ENCODE data around the gene LSM3. TPM values are rescaled to one million over a fixed set of nuclear protein-coding genes. Genes with fewer than 3 reads are reported as not detected.

LSM3 gene
- total and polyA plus RNA-seq, 4 donors = 6.4 to 10.3 (median 9.9) TPM

DNA sequence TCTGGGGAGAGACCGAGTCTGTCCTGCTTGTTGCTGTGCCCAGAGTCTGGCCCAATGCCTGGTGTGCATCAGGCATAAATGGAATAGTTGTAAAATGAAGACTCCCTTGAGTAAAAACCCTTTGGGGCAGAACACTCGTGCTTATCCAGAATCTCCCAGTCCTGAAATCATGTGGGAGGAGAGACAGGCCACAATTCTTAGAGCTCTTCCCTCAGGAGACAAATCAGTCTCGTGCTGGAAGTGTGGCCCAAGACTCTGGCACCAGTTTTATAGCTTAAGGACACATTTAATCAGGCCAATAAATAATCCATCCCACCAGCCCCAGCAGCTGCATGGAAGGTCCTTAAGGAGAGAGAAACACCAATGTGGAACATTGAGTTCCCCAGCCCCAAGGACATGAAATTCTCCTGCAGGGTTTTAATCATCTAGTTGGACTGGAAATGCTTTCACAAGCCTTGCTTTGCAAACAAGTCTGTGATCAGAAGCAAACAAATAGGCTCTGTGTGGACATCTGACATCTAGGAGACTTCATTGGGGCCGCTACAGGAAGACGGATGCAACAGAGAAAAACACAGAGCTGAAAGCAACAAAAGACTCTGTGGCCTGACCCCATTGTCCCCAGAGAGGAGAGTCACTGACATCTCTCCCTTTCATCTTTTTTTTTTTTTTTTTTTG, 70.4 kb downstream of the LSM3 start:
- WGBS, 2 donors = 59 to 82% methylated on average over 5 of the region's 5 CpGs
- H3K27me3 ChIP-seq (ENCODE audit: control insufficient read depth in 3 of 3, insufficient read depth in 3 of 3, low read length in 2 of 3) = no peaks in the 10 kb centered on the region
- H3K9ac ChIP-seq (ENCODE audit: insufficient read depth in 1 of 2, low read length in 2 of 2) = no peak overlapping the region
- no peak for DNase-seq
- peaks cover 0 to 5% (median 3%) of the 10 kb centered on the region in 5 donors for H3K4me1 ChIP-seq (ENCODE audit: control insufficient read depth in 5 of 5, insufficient read depth in 5 of 5, low read length in 5 of 5)
- no peak overlapping the region for H3K4me3 ChIP-seq
- no peak for ATAC-seq (ENCODE audit: insufficient read depth, low FRiP score)
- no peaks in the 10 kb centered on the region for H3K9me3 ChIP-seq (ENCODE audit: control insufficient read depth in 4 of 4, insufficient read depth in 3 of 4, low read length in 3 of 4)
- no peaks in the 10 kb centered on the region for H3K36me3 ChIP-seq (ENCODE audit: control insufficient read depth in 4 of 4, insufficient read depth in 4 of 4, low read length in 4 of 4)
- TF ChIP-seq, protein P1, sequence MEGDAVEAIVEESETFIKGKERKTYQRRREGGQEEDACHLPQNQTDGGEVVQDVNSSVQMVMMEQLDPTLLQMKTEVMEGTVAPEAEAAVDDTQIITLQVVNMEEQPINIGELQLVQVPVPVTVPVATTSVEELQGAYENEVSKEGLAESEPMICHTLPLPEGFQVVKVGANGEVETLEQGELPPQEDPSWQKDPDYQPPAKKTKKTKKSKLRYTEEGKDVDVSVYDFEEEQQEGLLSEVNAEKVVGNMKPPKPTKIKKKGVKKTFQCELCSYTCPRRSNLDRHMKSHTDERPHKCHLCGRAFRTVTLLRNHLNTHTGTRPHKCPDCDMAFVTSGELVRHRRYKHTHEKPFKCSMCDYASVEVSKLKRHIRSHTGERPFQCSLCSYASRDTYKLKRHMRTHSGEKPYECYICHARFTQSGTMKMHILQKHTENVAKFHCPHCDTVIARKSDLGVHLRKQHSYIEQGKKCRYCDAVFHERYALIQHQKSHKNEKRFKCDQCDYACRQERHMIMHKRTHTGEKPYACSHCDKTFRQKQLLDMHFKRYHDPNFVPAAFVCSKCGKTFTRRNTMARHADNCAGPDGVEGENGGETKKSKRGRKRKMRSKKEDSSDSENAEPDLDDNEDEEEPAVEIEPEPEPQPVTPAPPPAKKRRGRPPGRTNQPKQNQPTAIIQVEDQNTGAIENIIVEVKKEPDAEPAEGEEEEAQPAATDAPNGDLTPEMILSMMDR (IDR thresholded peaks at IDR 0.05; ENCODE audit: control extremely low read depth, extremely low read depth) = no peak
- peak overlapping the region in 1 of 2 donors; percentile 24 for H3K27ac ChIP-seq (ENCODE audit: low read depth in 1 of 2, low read length in 1 of 2)

Other genes starting within 250 kb of the LSM3 start
- gene CHCHD4, start 53.9 kb upstream of the LSM3 start, total RNA-seq = 1 to 10 TPM; 8.8 to 9.2 TPM
- gene CHCHD4, start 53.9 kb upstream of the LSM3 start, polyA plus RNA-seq = 10 to 100 TPM in 1 of 2 donors, 1 to 10 TPM in 1; 8.9 to 14.0 TPM
- 100 to 1,000 TPM in 1 of 2 donors, 10 to 100 TPM in 1; 69.1 to 104 TPM for gene TMEM43, start 53.8 kb upstream of the LSM3 start, total RNA-seq
- 10 to 100 TPM; 44.3 to 79.9 TPM for gene TMEM43, start 53.8 kb upstream of the LSM3 start, polyA plus RNA-seq
- 10 to 100 TPM; 27.7 to 31.9 TPM for gene XPC, start 216 bp upstream of the LSM3 start, total RNA-seq
- 10 to 100 TPM; 16.4 to 19.7 TPM for gene XPC, start 216 bp upstream of the LSM3 start, polyA plus RNA-seq
- gene SLC6A6, start 223.8 kb downstream of the LSM3 start, total RNA-seq = 10 to 100 TPM; 63.0 to 96.3 TPM
- 10 to 100 TPM; 16.1 to 51.8 TPM for gene SLC6A6, start 223.8 kb downstream of the LSM3 start, polyA plus RNA-seq

Measured in lung (tissue), 12 donors.